Measurements from ENCODE around the gene PITPNB.

GRCh38 chr22:27934069-27934468 lies 15.0 kb upstream of the PITPNB start:
- TF ChIP-seq POLR2AphosphoS5 (IDR thresholded peaks at IDR 0.05) (no peak), CTCF (IDR thresholded peaks at IDR 0.05) (no peak)
